Measurements from ENCODE around the gene DMD.

DNA sequence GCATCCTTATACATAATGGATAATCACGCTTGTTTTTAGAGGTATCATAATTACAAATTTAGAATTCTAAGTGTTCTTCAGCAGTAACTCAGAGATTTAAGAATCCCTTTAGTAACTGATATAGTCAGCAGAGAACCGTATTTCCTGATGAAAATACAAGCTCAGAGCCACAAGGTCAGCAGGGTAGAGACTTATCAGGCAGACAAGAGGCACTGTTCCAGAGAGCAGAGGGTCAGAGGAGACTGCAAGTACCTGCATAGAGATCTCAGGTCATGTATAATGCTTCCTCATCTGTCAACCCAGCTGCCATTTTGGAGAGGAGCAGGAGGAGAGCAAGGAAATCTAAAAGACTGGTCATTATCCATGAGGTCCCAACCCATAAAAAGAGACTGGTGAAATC is 1352.4 kb downstream of the DMD start:
- TF ChIP-seq SMC3 (IDR thresholded peaks at IDR 0.05): no peak
- TF ChIP-seq POLR2A (IDR thresholded peaks at IDR 0.05; ENCODE audit: low read length): no peak
- TF ChIP-seq, protein P1, sequence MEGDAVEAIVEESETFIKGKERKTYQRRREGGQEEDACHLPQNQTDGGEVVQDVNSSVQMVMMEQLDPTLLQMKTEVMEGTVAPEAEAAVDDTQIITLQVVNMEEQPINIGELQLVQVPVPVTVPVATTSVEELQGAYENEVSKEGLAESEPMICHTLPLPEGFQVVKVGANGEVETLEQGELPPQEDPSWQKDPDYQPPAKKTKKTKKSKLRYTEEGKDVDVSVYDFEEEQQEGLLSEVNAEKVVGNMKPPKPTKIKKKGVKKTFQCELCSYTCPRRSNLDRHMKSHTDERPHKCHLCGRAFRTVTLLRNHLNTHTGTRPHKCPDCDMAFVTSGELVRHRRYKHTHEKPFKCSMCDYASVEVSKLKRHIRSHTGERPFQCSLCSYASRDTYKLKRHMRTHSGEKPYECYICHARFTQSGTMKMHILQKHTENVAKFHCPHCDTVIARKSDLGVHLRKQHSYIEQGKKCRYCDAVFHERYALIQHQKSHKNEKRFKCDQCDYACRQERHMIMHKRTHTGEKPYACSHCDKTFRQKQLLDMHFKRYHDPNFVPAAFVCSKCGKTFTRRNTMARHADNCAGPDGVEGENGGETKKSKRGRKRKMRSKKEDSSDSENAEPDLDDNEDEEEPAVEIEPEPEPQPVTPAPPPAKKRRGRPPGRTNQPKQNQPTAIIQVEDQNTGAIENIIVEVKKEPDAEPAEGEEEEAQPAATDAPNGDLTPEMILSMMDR (IDR thresholded peaks at IDR 0.05): no peak
- TF ChIP-seq CHD2 (IDR thresholded peaks at IDR 0.05; ENCODE audit: low read length, partially characterized antibody): no peak
- TF ChIP-seq, protein P2, sequence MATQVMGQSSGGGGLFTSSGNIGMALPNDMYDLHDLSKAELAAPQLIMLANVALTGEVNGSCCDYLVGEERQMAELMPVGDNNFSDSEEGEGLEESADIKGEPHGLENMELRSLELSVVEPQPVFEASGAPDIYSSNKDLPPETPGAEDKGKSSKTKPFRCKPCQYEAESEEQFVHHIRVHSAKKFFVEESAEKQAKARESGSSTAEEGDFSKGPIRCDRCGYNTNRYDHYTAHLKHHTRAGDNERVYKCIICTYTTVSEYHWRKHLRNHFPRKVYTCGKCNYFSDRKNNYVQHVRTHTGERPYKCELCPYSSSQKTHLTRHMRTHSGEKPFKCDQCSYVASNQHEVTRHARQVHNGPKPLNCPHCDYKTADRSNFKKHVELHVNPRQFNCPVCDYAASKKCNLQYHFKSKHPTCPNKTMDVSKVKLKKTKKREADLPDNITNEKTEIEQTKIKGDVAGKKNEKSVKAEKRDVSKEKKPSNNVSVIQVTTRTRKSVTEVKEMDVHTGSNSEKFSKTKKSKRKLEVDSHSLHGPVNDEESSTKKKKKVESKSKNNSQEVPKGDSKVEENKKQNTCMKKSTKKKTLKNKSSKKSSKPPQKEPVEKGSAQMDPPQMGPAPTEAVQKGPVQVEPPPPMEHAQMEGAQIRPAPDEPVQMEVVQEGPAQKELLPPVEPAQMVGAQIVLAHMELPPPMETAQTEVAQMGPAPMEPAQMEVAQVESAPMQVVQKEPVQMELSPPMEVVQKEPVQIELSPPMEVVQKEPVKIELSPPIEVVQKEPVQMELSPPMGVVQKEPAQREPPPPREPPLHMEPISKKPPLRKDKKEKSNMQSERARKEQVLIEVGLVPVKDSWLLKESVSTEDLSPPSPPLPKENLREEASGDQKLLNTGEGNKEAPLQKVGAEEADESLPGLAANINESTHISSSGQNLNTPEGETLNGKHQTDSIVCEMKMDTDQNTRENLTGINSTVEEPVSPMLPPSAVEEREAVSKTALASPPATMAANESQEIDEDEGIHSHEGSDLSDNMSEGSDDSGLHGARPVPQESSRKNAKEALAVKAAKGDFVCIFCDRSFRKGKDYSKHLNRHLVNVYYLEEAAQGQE (IDR thresholded peaks at IDR 0.05): no peak
- TF ChIP-seq MAFK (IDR thresholded peaks at IDR 0.05; ENCODE audit: partially characterized antibody): no peak
- no peak for TF ChIP-seq RAD21 (conservative IDR thresholded peaks at IDR 0.05 in 1 of 2, IDR thresholded peaks at IDR 0.05 in 1 of 2)
- no peak for TF ChIP-seq NFE2L2 (conservative IDR thresholded peaks at IDR 0.05; ENCODE audit: low read length)

Data from A549 (cell line).